Stimulated activated CD8-positive, alpha-beta memory T cell treated with anti-CD3 and anti-CD28 coated beads, Interleukin-4, amount 100 ng/mL, for 1 hour (primary cell): ENCODE results near the gene BZW1.

Experiments
- DNase-seq, 2 donors: peaks; one replicate each; pipeline ENCODE4 v3.0.0-alpha.2; 2020; ENCODE audit warnings: low read depth in 2 of 2, low spot score in 1 of 2

BZW1 gene

DNA sequence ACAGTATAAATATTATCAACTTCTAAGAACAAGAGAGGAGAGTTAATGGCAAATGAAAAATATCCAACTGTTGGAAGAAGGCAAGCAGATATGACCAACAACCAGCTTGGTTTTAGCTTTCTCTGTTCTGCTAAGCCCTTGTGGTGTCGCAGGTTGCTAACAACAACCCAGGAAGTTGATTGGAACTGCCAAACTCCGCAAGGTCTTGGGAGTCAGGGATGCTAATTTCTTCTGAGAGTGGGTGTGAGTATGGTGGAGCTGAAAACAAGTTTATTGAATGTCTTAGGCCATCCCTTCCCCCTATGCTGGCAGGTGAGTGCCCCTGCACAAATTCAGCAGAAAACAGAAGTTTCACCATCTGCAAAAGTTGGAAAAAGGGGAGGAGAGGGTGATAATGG lies 17.5 kb downstream of the BZW1 start:
- no peak for DNase-seq

- no peak for DNase-seq
Observed at GRCh38 chr2:200834701-200835100, 23.0 kb downstream of the BZW1 start.

GRCh38 chr2:200839513-200839912 lies 27.8 kb downstream of the BZW1 start:
- DNase-seq: no peak

- no peak for DNase-seq
Observed at GRCh38 chr2:200843993-200844948, 32.6 kb downstream of the BZW1 start.

GRCh38 chr2:200845194-200845593 lies 33.5 kb downstream of the BZW1 start:
- DNase-seq: no peak

DNA sequence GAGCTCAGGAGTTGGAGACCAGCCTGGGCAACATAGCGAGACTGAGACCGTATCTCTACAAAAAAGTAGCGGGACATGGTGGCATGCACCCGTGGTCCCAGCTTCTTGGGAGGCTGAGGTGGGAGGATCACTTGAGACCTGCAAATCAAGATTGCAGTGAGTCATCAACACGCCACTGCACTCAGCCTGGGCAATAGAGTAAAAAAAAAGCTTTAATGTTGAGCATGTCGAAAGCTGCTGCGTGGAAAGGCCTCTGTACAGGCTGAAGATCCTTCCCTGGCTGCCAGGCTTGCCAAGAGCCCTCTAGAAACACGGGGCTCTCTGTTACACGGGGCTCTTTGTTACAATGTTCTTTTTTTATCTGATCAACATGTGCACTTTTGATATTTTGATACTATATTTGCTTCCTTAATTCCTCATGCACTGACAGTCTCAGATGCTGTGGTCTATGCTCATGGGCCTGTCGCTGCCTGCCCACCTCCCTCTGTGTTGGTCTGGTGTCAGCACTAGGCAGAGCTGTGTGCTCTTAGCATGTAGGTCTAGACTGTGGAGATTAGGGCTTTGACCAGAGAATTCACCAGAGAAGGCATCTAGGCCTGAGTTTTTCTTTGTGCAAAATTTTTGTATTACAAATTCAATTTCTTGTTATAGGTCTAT lies 34.1 kb downstream of the BZW1 start:
- no peak for DNase-seq

- no peak for DNase-seq
Observed at GRCh38 chr2:200847269-200847668, 35.6 kb downstream of the BZW1 start.

GRCh38 chr2:200847939-200848338 lies 36.2 kb downstream of the BZW1 start:
- DNase-seq: no peak

- no peak for DNase-seq
Observed at GRCh38 chr2:200850512-200851256, 39.0 kb downstream of the BZW1 start.

DNA sequence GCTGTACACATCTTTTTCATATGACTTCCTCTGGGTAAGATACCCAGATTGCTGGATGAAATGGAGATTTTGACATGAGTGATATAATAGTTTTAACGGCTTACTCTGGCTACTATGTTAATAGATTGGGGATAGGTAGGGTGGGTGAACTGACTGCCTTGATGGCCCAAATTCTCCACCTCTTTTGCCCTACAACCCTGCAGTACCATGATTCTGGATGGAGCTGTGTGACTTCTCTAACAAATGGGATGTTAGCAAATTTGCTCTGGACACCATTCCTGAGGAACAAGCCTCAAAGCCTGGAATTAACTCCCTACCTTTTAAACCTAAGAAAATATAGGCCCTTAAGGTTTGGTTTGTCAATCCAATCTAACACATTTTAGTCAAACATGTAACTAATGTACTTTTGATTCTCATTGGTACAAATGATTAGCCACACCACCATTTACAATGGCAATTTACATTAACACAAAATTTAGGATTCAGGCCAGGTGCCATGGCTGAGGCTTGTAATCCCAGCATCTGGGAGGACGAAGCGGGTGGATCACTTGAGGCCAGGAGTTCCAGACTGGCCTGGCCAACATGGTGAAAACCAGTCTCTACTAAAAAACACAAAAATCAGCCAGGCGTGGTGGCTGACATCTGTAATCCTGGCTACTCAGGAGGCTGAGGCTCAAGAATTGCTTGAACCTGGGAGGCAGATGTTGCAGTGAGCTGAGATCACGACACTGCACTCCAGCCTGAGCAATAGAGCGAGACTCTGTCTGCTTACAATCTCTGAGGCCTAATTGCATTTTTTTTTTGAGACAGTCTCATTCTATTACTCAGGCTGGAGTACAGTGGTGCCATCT lies 39.9 kb downstream of the BZW1 start:
- DNase-seq: no peak

- DNase-seq: no peak
Observed at GRCh38 chr2:200852605-200853004, 40.9 kb downstream of the BZW1 start.

GRCh38 chr2:200856806-200857205 lies 45.1 kb downstream of the BZW1 start:
- DNase-seq: no peak

GRCh38 chr2:200860092-200860795 lies 48.5 kb downstream of the BZW1 start:
- no peak for DNase-seq

DNA sequence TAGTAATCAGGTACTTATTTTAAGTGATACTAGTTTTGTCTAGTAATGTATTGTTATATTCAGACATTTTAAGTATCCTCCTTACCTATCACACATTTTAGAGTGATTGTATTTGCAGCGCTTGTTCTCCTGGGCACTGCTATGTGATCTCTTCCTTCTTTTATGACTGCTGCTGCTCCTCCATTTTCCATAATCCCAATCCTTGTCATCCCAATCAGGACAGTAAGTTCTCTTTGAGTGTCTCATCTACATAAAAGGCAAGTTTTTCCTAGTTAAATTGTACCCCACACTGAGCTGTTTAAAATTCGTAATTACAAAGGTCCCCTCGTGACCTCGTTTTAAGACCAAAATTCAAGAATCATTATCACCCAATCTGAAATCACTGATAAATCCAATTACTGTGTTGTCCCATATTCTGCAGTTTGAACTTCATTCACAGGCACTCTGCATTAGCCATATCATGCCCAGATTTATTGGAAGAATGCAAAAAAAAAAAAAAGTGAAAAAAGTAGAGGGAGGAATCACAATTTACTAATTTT lies 50.0 kb downstream of the BZW1 start:
- DNase-seq: no peak

DNA sequence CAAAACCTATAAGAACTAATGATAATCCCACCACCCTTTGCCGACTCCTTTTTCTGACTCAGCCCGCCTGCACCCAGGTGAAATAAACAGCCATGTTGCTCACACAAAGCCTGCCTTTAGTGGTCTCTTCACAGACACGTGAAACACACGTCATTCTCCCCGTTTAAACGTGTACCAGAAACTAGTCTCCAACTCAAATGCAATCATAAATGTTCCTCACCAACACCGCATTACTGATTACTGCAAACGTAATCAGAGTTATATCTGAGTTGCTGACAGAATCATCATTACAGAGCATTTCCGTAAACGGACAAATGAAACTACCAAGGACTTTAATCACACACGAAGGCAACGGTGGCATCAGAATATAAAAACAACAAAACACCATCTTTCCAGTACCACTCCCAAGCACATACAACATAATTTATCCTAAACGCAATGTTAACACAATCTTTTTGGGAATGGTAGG lies 50.9 kb downstream of the BZW1 start:
- DNase-seq: peak in 1 of 2 donors; percentile 21

- DNase-seq: no peak
Observed at GRCh38 chr2:200863782-200864175, 52.1 kb downstream of the BZW1 start.

DNA sequence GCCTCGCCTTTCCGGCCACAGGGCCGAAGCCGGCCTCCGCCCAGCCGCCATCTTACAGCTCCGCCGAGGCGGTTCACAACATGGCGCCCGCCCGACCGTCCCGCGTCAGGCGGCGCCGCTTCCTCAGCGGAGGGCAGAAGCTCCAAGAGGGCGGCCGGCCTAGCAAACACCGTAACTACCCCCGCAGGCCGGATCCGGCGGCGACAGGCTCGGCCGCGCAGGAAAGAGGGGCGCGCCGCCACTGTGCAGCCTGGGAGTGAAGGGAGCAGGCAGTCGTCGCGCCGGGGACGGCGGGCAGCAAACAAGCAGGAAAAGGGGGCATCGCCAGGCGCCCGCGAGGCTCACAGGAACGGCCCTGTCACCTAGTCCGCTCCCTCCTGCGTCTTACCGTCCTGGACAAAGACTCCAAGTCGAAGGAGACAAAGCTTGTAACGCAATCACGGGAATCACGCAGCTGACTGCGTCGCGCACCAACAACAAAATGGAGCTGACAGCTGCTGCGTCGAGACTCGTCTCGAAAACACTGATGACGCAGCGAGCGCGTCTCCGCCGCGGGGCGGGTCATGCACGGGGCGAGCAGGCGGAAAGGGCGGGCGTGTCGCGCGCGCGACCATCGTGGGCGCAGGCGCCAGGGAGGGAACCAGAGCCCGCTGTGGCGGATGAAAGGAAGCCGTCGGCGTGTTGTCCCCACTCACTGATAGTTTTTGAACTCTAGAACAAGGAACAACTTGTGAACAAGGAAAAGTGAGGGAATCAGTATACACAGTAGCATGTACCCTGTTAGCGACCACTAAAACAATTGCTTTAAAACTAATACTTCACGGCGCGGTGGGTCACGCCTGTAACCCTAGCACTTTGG lies 52.7 kb downstream of the BZW1 start, which contains the start of gene CLK1:
Gene CLK1 (minus strand): TSS at position 483 of the 859 bp plus-strand sequence. CDS start 2,796 bp downstream, outside the sequence.
- peak; percentile 92 to 94 for DNase-seq

DNA sequence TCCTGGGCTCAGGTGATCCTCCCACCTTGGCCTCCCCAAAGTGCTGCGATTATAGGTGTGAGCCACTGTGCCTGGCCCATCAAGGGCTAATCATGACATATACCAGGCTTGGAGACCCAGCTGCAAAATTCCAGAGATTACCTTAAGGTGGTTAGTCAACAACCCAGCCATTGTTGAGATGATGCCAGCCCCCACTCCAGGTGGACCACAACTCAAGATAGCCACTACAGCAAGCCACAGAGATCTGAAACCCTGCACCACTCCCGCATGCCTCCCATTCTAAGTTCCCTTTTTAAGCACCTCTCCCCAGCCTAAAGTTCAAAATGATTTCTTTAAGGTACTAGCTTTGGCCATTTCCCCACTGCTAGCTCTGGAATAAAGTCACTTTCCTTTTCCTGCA lies 57.3 kb downstream of the BZW1 start:
- DNase-seq: no peak

DNA sequence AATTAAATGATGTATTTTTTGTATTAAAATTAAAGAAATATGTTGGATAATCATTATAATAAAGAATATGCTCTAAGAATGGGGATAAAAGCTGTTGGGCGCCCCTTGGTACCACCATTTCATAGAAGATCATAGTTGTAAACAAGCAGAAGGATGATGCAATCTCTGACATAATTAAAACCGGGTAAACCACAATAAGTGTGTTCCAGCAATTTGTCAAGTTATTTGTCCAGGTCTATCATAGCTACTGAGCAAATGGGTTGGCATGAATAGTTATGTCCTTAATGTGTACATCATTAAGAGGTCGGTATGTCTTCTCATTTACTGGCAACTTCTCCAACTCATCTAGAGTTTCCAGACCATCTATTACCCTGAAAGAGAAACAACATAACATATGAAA lies 59.4 kb downstream of the BZW1 start:
- DNase-seq: no peak
